Endothelial cell (in vitro differentiated cells): ENCODE measurements around the gene PSME2. TPM values are rescaled to one million over a fixed set of nuclear protein-coding genes. Genes with fewer than 3 reads are reported as not detected.
"Not testable (repeated sequence)": the region's sequence is repeated elsewhere in the genome, so short reads cannot be mapped to it uniquely, and the experiment has no call there.

Experiments
- DNase-seq: peaks from one replicate; pipeline ENCODE4 v3.0.0; 2021; ENCODE audit warnings: low spot score
- H3K27ac Mint-ChIP-seq: one replicate; pipeline ENCODE4 v1.8.0; 2021; ENCODE audit warnings: mixed read lengths, inconsistent platforms; ENCODE audit not compliant: unreplicated experiment
- H3K27me3 Mint-ChIP-seq: one replicate; pipeline ENCODE4 v1.8.0; 2021; ENCODE audit warnings: mild to moderate bottlenecking, moderate library complexity, mixed read lengths, inconsistent platforms; ENCODE audit not compliant: unreplicated experiment
- H3K36me3 Mint-ChIP-seq: one replicate; pipeline ENCODE4 v1.8.0; 2021; ENCODE audit warnings: mild to moderate bottlenecking, low read depth, mixed read lengths, inconsistent platforms; ENCODE audit not compliant: unreplicated experiment
- H3K4me1 Mint-ChIP-seq: one replicate; pipeline ENCODE4 v1.8.0; 2021; ENCODE audit warnings: mild to moderate bottlenecking, mixed read lengths, inconsistent platforms; ENCODE audit not compliant: unreplicated experiment
- H3K4me3 Mint-ChIP-seq: one replicate; pipeline ENCODE4 v1.8.0; 2021; ENCODE audit warnings: mild to moderate bottlenecking, mixed read lengths, inconsistent platforms; ENCODE audit not compliant: unreplicated experiment
- H3K9me3 Mint-ChIP-seq: one replicate; pipeline ENCODE4 v1.8.0; 2021; ENCODE audit warnings: mixed read lengths, inconsistent platforms; ENCODE audit not compliant: unreplicated experiment
- CTCF ChIP-seq: fragments of 200-600 bp; sonication (generic); IDR thresholded peaks from one replicate; pipeline ENCODE4 v1.5.0; 2021; ENCODE audit warnings: antibody characterized with exemption; ENCODE audit not compliant: unreplicated experiment
- total RNA-seq: library from RNA; stranded (reverse); fragmentation: NEBNext Ultra II Directional; extraction: Animal tissue kit (Norgen Biotek cat#: 25700); gene quantifications from one replicate; pipeline ENCODE4 v1.2.1, GENCODE V29; 2021; ENCODE audit not compliant: unreplicated experiment

PSME2 gene
- total RNA-seq, 1 donor from 2014 or later, result 73.6 TPM

DNA sequence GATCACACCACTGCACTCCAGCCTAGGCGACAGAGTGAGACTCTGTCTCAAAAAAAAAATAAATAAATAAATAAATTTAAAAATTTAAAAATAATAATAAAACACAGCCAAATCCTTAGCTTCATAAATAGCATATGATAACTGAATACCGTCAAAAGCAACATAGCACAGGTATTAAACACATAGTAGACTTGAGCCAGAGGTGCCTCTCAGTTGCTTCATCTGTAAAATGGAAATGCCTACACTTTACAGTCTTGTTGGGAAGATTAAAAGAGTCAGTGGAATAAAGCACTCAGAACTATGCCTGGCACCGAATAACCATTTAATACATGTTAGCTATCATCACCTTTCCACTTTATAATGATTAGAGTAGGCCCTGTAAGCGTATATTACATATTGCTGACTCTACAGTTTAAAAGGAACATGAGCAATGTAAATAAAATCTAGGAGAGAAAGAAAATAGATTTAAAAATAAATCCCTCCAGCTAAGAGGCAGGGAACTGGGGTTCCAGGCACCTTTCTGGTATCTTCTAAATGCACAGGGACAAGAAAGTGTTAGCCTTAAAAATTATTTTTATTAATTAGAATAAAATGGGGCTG lies 39.6 kb downstream of the PSME2 start:
- Mint-ChIP-seq H3K27ac (no peak overlapping the region), H3K4me3 (no peak overlapping the region), H3K36me3 (peaks cover 29% of the 10 kb centered on the region), H3K4me1 (peaks cover 8% of the 10 kb centered on the region), H3K27me3 (peaks cover 6% of the 10 kb centered on the region), H3K9me3 (no peaks in the 10 kb centered on the region)
- no peak for TF ChIP-seq CTCF
- DNase-seq, result no peak

DNA sequence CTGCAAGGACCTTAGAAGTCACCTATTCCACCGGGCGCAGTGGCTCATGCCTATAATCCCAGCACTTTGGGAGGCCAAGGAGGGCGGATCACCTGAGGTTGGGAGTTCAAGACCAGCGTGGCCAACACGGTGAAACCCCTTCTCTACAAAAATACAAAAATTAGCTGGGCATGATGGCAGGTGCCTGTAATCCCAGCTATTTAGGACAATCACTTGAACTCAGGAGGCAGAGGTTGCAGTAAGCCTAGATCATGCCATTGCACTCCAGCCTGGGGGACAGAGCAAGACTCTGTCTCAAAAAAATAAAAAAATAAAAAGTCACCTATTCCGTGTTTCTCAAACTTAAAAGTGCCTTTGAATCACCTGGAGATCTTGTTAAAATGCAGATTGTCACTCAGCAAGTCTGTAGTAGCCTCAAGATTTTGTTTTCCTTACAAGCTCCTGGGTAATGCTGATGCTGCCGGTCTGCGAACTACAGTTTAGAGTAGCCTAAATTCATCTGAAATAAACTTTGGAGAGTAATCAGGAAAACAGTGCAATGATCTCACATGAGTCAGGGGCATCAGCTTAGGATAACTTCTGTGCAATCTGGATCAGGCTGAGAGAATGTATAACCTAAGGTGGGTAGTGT lies 40.7 kb downstream of the PSME2 start:
- peaks cover 29% of the 10 kb centered on the region for H3K36me3 Mint-ChIP-seq
- H3K4me3 Mint-ChIP-seq, result peak overlapping the region; percentile 29
- H3K9me3 Mint-ChIP-seq, DNase-seq, H3K27ac Mint-ChIP-seq, H3K27me3 Mint-ChIP-seq, H3K4me1 Mint-ChIP-seq: not testable (repeated sequence)

GRCh38 chr14:24103451-24103850 lies 43.0 kb downstream of the PSME2 start:
- no peak for TF ChIP-seq CTCF

GRCh38 chr14:24102357-24103048 lies 43.9 kb downstream of the PSME2 start:
- peaks cover 8% of the 10 kb centered on the region for H3K27me3 Mint-ChIP-seq
- no peaks in the 10 kb centered on the region for H3K9me3 Mint-ChIP-seq
- no peak for DNase-seq
- H3K4me3 Mint-ChIP-seq, result peak overlapping the region; percentile 25
- peaks cover 29% of the 10 kb centered on the region for H3K36me3 Mint-ChIP-seq
- TF ChIP-seq CTCF, result no peak
- peaks cover 5% of the 10 kb centered on the region for H3K4me1 Mint-ChIP-seq
- no peak overlapping the region for H3K27ac Mint-ChIP-seq

More at GRCh38 chr14:24103451-24103850, 43.0 kb downstream of the PSME2 start:
- H3K9me3 Mint-ChIP-seq, result no peaks in the 10 kb centered on the region
- H3K27ac Mint-ChIP-seq, result no peak overlapping the region
- H3K27me3 Mint-ChIP-seq, result peaks cover 6% of the 10 kb centered on the region
- peak overlapping the region; percentile 56 for H3K4me3 Mint-ChIP-seq
- H3K4me1 Mint-ChIP-seq, result peaks cover 5% of the 10 kb centered on the region
- no peak for DNase-seq
- H3K36me3 Mint-ChIP-seq, result peaks cover 29% of the 10 kb centered on the region

DNA sequence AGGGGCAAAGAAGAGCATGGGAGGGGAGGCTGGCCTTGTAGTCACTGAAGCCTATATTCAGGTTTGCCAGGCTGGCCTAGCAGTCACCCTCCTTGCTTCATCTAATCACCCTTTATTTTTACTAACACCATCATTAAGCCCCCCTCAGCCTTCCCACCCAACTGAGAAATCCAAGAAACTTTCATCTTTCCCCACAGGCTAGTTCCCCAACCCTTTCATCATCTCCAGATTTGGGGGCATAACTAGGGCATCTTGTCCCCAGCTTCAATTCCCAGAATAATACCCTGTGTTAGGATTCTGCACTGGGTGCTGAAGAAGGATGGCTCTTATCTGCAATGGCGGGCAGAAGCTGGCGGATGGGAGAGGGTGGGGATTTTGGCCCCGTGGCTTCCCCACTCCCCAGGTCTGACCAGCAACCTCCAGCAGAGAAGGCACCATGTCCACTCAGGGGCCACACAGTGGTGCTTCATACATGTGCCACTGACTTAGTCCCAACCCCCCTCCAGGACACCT lies 45.4 kb downstream of the PSME2 start:
- no peak for TF ChIP-seq CTCF
- peaks cover 3% of the 10 kb centered on the region for H3K4me1 Mint-ChIP-seq
- no peak overlapping the region for H3K27ac Mint-ChIP-seq
- H3K27me3 Mint-ChIP-seq, result peaks cover 8% of the 10 kb centered on the region
- H3K36me3 Mint-ChIP-seq, result peaks cover 32% of the 10 kb centered on the region
- no peaks in the 10 kb centered on the region for H3K9me3 Mint-ChIP-seq
- no peak overlapping the region for H3K4me3 Mint-ChIP-seq
- no peak for DNase-seq
